ENCODE results near the gene MARCHF6. TPM values are rescaled to one million over a fixed set of nuclear protein-coding genes. Genes with fewer than 3 reads are reported as not detected.

Gene MARCHF6
- total RNA-seq, 3 donors from 2014 or later = 90.8 to 123 (median 121) TPM

DNA sequence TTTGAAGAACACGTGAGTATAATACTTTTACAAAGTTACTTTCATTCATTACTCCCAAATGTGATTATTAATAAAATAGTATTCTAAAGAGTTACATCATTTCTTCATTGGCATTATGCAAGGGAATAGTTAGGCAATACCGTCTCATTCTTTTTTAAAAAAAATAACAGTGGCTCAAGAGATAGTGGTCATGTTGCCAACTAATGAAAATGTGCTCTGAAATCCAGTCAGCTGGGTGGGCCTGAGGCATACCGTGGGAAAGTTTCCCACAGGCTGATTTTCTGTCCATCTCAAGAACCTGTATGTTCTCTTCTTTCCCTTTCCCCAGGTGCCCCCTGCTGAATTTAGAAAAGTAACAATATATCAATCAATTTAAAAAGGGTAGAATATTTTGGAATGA, 47.3 kb downstream of the MARCHF6 start:
- no peaks in the 10 kb centered on the region for H3K27me3 ChIP-seq
- intact Hi-C loops (cut with DNase I; ENCODE audit: low total_unique reads) = no loop called here
- no peak for TF ChIP-seq POLR2AphosphoS5 (IDR thresholded peaks at IDR 0.05)
- TF ChIP-seq POLR2A (IDR thresholded peaks at IDR 0.05) = no peak
- TF ChIP-seq, protein P1, sequence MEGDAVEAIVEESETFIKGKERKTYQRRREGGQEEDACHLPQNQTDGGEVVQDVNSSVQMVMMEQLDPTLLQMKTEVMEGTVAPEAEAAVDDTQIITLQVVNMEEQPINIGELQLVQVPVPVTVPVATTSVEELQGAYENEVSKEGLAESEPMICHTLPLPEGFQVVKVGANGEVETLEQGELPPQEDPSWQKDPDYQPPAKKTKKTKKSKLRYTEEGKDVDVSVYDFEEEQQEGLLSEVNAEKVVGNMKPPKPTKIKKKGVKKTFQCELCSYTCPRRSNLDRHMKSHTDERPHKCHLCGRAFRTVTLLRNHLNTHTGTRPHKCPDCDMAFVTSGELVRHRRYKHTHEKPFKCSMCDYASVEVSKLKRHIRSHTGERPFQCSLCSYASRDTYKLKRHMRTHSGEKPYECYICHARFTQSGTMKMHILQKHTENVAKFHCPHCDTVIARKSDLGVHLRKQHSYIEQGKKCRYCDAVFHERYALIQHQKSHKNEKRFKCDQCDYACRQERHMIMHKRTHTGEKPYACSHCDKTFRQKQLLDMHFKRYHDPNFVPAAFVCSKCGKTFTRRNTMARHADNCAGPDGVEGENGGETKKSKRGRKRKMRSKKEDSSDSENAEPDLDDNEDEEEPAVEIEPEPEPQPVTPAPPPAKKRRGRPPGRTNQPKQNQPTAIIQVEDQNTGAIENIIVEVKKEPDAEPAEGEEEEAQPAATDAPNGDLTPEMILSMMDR (IDR thresholded peaks at IDR 0.05) = no peak
- no peak overlapping the region for H3K4me3 ChIP-seq
- no peaks in the 10 kb centered on the region for H3K4me1 ChIP-seq
- H3K9me3 ChIP-seq = no peaks in the 10 kb centered on the region
- no peak overlapping the region for H3K27ac ChIP-seq
- no peak for DNase-seq (ENCODE audit: low spot score in 2 of 2)
- H3K36me3 ChIP-seq = no peaks in the 10 kb centered on the region

DNA sequence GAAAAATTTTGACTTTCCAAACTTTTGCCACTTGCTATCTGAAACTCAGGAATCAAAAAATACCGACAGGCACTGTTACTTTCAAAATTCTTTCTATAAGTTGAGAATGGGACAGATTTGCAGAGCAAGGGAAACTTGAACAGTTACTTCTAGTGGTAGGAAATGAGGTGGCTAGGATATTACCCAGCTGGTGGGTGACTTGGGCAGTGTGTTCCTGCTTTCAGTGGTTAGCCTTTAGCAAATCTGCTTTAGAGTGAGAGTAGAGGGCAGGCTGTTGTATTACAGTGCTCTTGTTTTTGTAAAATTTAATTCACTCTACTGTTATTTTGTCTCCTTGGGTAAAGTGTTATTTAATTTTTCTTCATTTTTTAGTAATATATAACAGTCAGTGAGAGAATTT, 48.0 kb downstream of the MARCHF6 start:
- intact Hi-C loops (cut with DNase I; ENCODE audit: low total_unique reads) = no loop called here

More for the DNA sequence above, 48.0 kb downstream of the MARCHF6 start:
- Histone ChIP-seq H3K27ac (no peak overlapping the region), H3K4me1 (no peaks in the 10 kb centered on the region), H3K4me3 (no peak overlapping the region), H3K27me3 (no peaks in the 10 kb centered on the region), H3K36me3 (no peaks in the 10 kb centered on the region), H3K9me3 (no peaks in the 10 kb centered on the region)
- no peak for DNase-seq (ENCODE audit: low spot score in 2 of 2)
- no peak for TF ChIP-seq POLR2AphosphoS5 (IDR thresholded peaks at IDR 0.05)

Other genes starting within 250 kb of the MARCHF6 start
- gene ATPSCKMT, start 103.8 kb upstream of the MARCHF6 start, total RNA-seq = 10 to 100 TPM; 15.1 to 23.9 (median 15.7) TPM
- gene CCT5, start 103.4 kb upstream of the MARCHF6 start, total RNA-seq = 100 to 1,000 TPM; 151 to 208 (median 180) TPM
- 1 to 10 TPM; 8.2 to 9.4 (median 9.2) TPM for gene CMBL, start 45.8 kb upstream of the MARCHF6 start, total RNA-seq
- 1 to 10 TPM in 1 of 3 donors, under 1 TPM in 2; 0.29 to 2.9 (median 0.48) TPM for gene ROPN1L, start 88.2 kb downstream of the MARCHF6 start, total RNA-seq
- 1 to 10 TPM; 3.3 to 5.3 (median 3.8) TPM for gene ANKRD33B, start 210.4 kb downstream of the MARCHF6 start, total RNA-seq